Measurements from ENCODE around the gene ERGIC2.
"Not testable (repeated sequence)": the region's sequence is repeated elsewhere in the genome, so short reads cannot be mapped to it uniquely, and the experiment has no call there.

ERGIC2 gene

GRCh38 chr12:29291226-29291625, 89.7 kb downstream of the ERGIC2 start:
- DNase-seq = no peak

GRCh38 chr12:29290475-29290874, 90.5 kb downstream of the ERGIC2 start:
- DNase-seq = not testable (repeated sequence)

GRCh38 chr12:29288031-29288430, 92.9 kb downstream of the ERGIC2 start:
- no peak for DNase-seq

GRCh38 chr12:29287622-29288021, 93.3 kb downstream of the ERGIC2 start:
- no peak for DNase-seq

Measured in CD4-positive, alpha-beta T cell treated with Interleukin-21 for 1 hour (primary cell).